Upper lobe of left lung (tissue), 6 donors: ENCODE data around the gene CNP. TPM values are rescaled to one million over a fixed set of nuclear protein-coding genes. Genes with fewer than 3 reads are reported as not detected.

Experiments
- ATAC-seq, 2 donors: fragments of 200-7000 bp; cut with Tn5 transposase; one replicate each; pipeline ENCODE4 v1.9.1; 2022; ENCODE audit warnings: mild to moderate bottlenecking in 2 of 2, moderate library complexity in 2 of 2; ENCODE audit not compliant: low FRiP score in 2 of 2
- DNase-seq, 2 donors: peaks; one replicate each; pipeline ENCODE4 v3.0.0-alpha.2; 2019 to 2020
- H3K27ac ChIP-seq, 4 donors: fragments of 200-600 bp; sonication (generic); one replicate each; pipeline ENCODE4 v1.5.1; 2016 to 2019
- H3K27me3 ChIP-seq, 4 donors: fragments of 200-600 bp; sonication (generic); one replicate each; pipeline ENCODE4 v1.5.1; 2017 to 2019
- H3K36me3 ChIP-seq, 4 donors: fragments of 200-600 bp; sonication (generic); one replicate each; pipeline ENCODE4 v1.5.1; 2016 to 2019
- H3K4me1 ChIP-seq, 4 donors: fragments of 200-600 bp; sonication (generic); one replicate each; pipeline ENCODE4 v1.5.1; 2018 to 2019
- H3K4me3 ChIP-seq, 4 donors: fragments of 200-600 bp; sonication (generic); one replicate each; pipeline ENCODE4 v1.5.1; 2017 to 2019; ENCODE audit warnings: mild to moderate bottlenecking in 2 of 4, moderate library complexity in 1 of 4
- H3K9me3 ChIP-seq, 4 donors: fragments of 200-600 bp; sonication (generic); one replicate each; pipeline ENCODE4 v1.5.1; 2018 to 2019
- EP300 ChIP-seq, 4 donors: sonication (generic); formaldehyde crosslinking; IDR thresholded peaks; one replicate each; pipeline ENCODE4 v1.5.1; 2017; ENCODE audit warnings: antibody characterized with exemption in 4 of 4, control low read depth in 2 of 4
- POLR2A ChIP-seq, 4 donors: fragments of 450-650 bp; IDR thresholded peaks; one replicate each; pipeline ENCODE4 v1.5.1; 2016 to 2017; ENCODE audit warnings: antibody characterized with exemption in 4 of 4, mild to moderate bottlenecking in 2 of 4
- POLR2AphosphoS5 ChIP-seq, 2 donors: sonication (generic); formaldehyde crosslinking; IDR thresholded peaks; one replicate each; pipeline ENCODE4 v1.5.1; 2017; ENCODE audit warnings: antibody characterized with exemption in 2 of 2
- WGBS, 2 donors: methylation state at CpG; one replicate each; pipeline ENCODE4 v1.1.5; 2017 to 2018; 5-methylcytosine and 5-hydroxymethylcytosine counted together
- total RNA-seq, 6 donors: library from RNA; depleted of rRNA in 4 of 6; stranded (reverse); fragments of >200 nt in 4 of 6; gene quantifications; one replicate each; pipeline versions ENCODE4 v1.1.0 to v1.2.1, GENCODE V29; 2016 to 2021
- TF ChIP-seq, protein P1 (sequence below), 6 experiments: fragments of 450-650 bp in 4 of 6; fragments of 200-600 bp in 2 of 6; sonication (generic) in 2 of 6; IDR thresholded peaks; one replicate each; pipeline ENCODE4 v1.5.1; 2016 to 2019; ENCODE audit warnings: antibody characterized with exemption in 6 of 6
- donor health status: DM: no; HTN: no; CAD: no; lungs with moderate emphysema.
- donor health status: DM: no; HTN: yes; CAD: no; lungs with severe emphysema.

CNP gene
- total RNA-seq, 6 donors from 2014 or later: 33.4 to 62.3 (median 45.3) TPM

DNA sequence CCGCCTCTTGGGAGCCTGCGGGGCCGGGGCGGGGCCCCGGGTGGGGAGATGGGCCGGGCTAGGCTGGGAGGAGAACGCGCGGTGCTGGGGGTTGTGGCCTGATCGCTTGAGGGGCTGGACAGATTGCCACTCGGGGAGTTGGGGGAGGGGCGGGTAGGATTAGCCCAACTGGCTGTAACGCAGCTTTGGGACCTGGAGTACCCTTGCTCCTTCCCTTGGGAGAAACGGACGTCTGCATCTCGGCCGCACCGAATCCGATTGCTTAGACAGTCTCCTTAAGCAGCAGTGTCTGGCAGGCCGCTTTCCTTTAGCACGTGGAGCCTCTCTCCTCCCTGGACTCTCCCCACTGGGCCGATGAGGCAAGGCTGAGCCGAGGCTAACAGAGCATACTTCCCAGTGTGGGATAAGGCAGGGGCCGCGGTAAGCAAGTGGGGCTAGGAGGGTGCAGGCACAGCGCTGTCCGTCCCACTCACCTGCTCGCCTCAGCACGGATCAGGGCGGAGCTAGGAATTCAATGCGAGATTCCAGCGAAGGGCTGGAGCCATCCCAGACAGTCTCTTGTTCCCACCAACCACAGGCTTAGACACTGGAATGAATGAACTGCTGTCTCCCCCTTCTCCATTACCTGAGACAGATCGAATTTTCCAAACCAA, 47.3 kb upstream of the CNP start:
- peaks cover 18 to 46% (median 33%) of the 10 kb centered on the region in 4 donors for H3K4me1 ChIP-seq
- WGBS, 2 donors: 10 to 39% methylated on average over 10 to 25 of the region's 33 CpGs
- TF ChIP-seq, protein P1, sequence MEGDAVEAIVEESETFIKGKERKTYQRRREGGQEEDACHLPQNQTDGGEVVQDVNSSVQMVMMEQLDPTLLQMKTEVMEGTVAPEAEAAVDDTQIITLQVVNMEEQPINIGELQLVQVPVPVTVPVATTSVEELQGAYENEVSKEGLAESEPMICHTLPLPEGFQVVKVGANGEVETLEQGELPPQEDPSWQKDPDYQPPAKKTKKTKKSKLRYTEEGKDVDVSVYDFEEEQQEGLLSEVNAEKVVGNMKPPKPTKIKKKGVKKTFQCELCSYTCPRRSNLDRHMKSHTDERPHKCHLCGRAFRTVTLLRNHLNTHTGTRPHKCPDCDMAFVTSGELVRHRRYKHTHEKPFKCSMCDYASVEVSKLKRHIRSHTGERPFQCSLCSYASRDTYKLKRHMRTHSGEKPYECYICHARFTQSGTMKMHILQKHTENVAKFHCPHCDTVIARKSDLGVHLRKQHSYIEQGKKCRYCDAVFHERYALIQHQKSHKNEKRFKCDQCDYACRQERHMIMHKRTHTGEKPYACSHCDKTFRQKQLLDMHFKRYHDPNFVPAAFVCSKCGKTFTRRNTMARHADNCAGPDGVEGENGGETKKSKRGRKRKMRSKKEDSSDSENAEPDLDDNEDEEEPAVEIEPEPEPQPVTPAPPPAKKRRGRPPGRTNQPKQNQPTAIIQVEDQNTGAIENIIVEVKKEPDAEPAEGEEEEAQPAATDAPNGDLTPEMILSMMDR (IDR thresholded peaks at IDR 0.05): no peak
- TF ChIP-seq EP300 (IDR thresholded peaks at IDR 0.05): no peak
- TF ChIP-seq POLR2A (IDR thresholded peaks at IDR 0.05): no peak
- TF ChIP-seq POLR2AphosphoS5 (IDR thresholded peaks at IDR 0.05): no peak
- peak overlapping the region; percentile 29 to 98 (median 81) for H3K4me3 ChIP-seq
- no peaks in the 10 kb centered on the region for H3K27me3 ChIP-seq
- DNase-seq: peak in 1 of 2 donors; percentile 59
- ATAC-seq: peak; percentile 46 to 68
- peak overlapping the region; percentile 64 to 91 (median 86) for H3K27ac ChIP-seq
- H3K9me3 ChIP-seq: no peaks in the 10 kb centered on the region
- no peaks in the 10 kb centered on the region for H3K36me3 ChIP-seq

DNA sequence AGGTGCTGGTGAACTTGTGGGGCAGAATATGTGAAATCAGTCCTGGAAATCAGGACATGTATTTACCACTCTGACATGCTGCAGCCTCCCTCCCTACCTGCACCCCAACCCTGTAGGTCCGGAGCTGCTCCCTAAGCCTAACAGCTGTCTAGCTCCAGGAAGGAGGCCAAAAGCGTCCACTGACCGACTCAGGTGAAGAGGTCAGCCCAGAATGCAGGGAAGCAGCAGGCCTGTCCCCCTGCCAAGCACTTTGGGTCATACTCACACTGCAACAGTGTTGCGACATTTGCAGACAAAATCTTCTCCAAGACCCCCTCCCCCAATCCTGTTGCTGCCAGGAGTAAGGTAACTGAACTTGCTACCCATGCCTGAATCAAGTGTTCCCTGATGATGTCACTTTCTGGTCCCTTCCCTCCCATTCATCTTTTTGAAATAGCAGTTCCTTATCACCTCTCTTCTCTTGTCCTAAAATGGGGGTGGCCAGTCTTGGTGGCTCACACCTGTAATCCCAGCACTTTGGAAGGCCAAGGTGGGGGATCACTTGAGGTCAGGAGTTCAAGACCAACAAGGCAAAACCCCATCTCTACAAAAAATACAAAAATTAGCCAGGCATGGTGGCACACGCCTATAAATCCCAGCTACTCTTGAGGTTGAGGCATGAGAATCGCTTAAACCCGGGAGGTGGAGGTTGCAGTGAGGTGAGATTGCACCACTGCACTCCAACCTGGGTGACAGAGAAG, 46.6 kb upstream of the CNP start:
- WGBS, 2 donors: 72 to 90% methylated on average over 4 to 7 of the region's 7 CpGs
- TF ChIP-seq EP300 (IDR thresholded peaks at IDR 0.05) (no peak), POLR2AphosphoS5 (IDR thresholded peaks at IDR 0.05) (no peak), POLR2A (IDR thresholded peaks at IDR 0.05) (no peak)
- TF ChIP-seq, protein P1 (IDR thresholded peaks at IDR 0.05): no peak
- H3K9me3 ChIP-seq: no peaks in the 10 kb centered on the region
- H3K27me3 ChIP-seq: no peaks in the 10 kb centered on the region
- H3K27ac ChIP-seq: peak overlapping the region; percentile 64 to 91 (median 86)
- peaks cover 18 to 40% (median 27%) of the 10 kb centered on the region in 4 donors for H3K4me1 ChIP-seq
- ATAC-seq (peak in 1 of 2 donors; percentile 5), DNase-seq (peak in 1 of 2 donors; percentile 64)
- H3K36me3 ChIP-seq: no peaks in the 10 kb centered on the region
- H3K4me3 ChIP-seq: peak overlapping the region in 2 of 4 donors; percentile 84 to 98

DNA sequence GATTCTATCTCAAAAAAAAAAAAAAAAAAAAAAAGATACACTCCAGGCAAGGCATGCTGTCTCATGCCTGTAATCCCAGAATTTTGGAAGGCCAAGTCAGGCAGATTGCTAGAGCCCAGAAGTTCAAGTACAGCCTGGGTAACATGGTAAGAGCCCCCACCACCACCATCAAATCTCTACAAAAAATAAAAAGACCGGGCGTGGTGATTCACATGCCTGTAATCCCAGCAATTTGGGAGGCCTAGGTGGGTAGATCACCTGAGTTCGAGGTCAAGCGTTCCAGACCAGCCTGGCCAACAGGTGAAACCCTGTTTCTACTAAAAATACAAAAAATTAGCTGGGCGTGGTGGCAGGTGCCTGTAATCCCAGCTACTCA, 46.0 kb upstream of the CNP start:
- ATAC-seq (no peak), DNase-seq (no peak)
- Histone ChIP-seq H3K27me3 (no peaks in the 10 kb centered on the region), H3K4me3 (no peak overlapping the region), H3K36me3 (no peaks in the 10 kb centered on the region), H3K4me1 (peaks cover 18 to 34% (median 22%) of the 10 kb centered on the region in 4 donors), H3K9me3 (no peaks in the 10 kb centered on the region), H3K27ac (no peak overlapping the region)
- TF ChIP-seq, protein P1 (IDR thresholded peaks at IDR 0.05): no peak
- TF ChIP-seq EP300 (IDR thresholded peaks at IDR 0.05): no peak
- 93 to 98% methylated on average over 5 of the region's 5 CpGs for WGBS, 2 donors

DNA sequence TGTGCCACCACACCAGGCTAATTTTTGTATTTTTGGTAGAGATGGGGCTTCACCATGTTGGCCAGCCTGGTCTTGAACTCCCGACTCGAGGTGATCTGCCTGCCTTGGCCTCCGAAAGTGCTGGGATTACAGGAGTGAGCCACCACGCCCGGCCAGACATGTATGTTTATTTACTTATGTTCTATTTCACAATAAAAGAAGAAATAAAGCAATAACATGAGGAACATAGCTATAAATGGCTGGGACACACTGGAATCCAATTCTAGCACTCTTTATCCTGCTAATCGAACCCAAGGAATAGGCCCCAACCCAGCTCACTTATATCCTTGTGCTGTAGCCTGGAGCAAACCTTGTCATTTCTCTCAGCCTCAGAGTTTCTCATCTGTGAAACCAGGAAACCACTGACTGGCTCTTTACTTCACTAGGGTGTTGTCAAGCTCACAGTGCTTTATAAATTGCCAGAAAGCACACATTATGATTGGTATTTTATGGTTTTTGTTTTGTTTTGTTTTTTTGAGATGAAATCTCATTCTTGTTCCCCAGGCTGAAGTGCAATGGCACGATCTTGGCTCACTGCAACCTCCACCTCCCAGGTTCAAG, 40.5 kb upstream of the CNP start:
- H3K4me3 ChIP-seq: no peak overlapping the region
- DNase-seq: no peak
- TF ChIP-seq, protein P1 (IDR thresholded peaks at IDR 0.05): no peak
- TF ChIP-seq POLR2A (IDR thresholded peaks at IDR 0.05) (no peak), EP300 (IDR thresholded peaks at IDR 0.05) (no peak), POLR2AphosphoS5 (IDR thresholded peaks at IDR 0.05) (no peak)
- peaks cover 3 to 19% (median 9%) of the 10 kb centered on the region in 4 donors for H3K4me1 ChIP-seq
- no peak overlapping the region for H3K27ac ChIP-seq
- no peaks in the 10 kb centered on the region for H3K9me3 ChIP-seq
- no peaks in the 10 kb centered on the region for H3K27me3 ChIP-seq
- H3K36me3 ChIP-seq: no peaks in the 10 kb centered on the region
- no peak for ATAC-seq
- 84% methylated on average over 7 of the region's 7 CpGs for WGBS, 2 donors
